CD4-positive, alpha-beta T cell (primary cell): Measurements from ENCODE around the gene RSF1. TPM values are rescaled to one million over a fixed set of nuclear protein-coding genes. Genes with fewer than 3 reads are reported as not detected.
A peak's percentile ranks its signal among the peaks of the same experiment; 100 is the strongest.

Source experiments
- ATAC-seq: fragments of 200-7000 bp; cut with Tn5 transposase; one replicate; pipeline ENCODE4 v1.10.0; 2022; ENCODE audit warnings: mild to moderate bottlenecking; ENCODE audit not compliant: poor library complexity
- CTCF ChIA-PET: fragments of 350-600 bp; sonication (Branson Sonifier 250); formaldehyde crosslinking; loops from one replicate; lab custom pipeline; 2021; ENCODE audit warnings: antibody characterized with exemption, inconsistent platforms; lab: Charles Lee
- POLR2A ChIA-PET: fragments of 350-600 bp; sonication (Branson Sonifier 250); formaldehyde crosslinking; loops from one replicate; lab custom pipeline; 2021; ENCODE audit warnings: antibody characterized with exemption, inconsistent platforms; lab: Charles Lee
- DNase-seq, 14 experiments: peaks; one replicate each; pipeline ENCODE4 v3.0.0-alpha.2; 2013 to 2020; ENCODE audit warnings: mixed read lengths in 2 of 14
- H3K27ac ChIP-seq, 2 donors: one replicate each; pipeline versions ENCODE4 v1.5.1 to v1.7.0; 2013; ENCODE audit warnings: low read length in 2 of 2, low read depth in 1 of 2, mild to moderate bottlenecking in 1 of 2
- H3K27me3 ChIP-seq, 2 experiments: 1 replicate in 1 of 2; 2 replicates in 1 of 2; pipeline versions ENCODE4 v1.6.1 to v1.7.0; 2013; ENCODE audit warnings: low read length in 2 of 2, control low read depth in 1 of 2, mild to moderate bottlenecking in 1 of 2, moderate library complexity in 1 of 2; ENCODE audit not compliant: insufficient read depth in 2 of 2, control insufficient read depth in 1 of 2
- H3K36me3 ChIP-seq: one replicate; pipeline ENCODE4 v1.6.1; 2013; ENCODE audit warnings: low read length, control low read depth; ENCODE audit not compliant: insufficient read depth
- H3K4me1 ChIP-seq: one replicate; pipeline ENCODE4 v1.6.1; 2013; ENCODE audit warnings: low read length, control low read depth; ENCODE audit not compliant: insufficient read depth
- H3K4me3 ChIP-seq: one replicate; pipeline ENCODE4 v1.5.1; 2013; ENCODE audit warnings: mild to moderate bottlenecking, low read length, moderate library complexity
- H3K9me3 ChIP-seq, 2 experiments: 1 replicate in 1 of 2; 2 replicates in 1 of 2; pipeline versions ENCODE4 v1.6.1 to v1.7.0; 2013; ENCODE audit warnings: low read length in 2 of 2, mild to moderate bottlenecking in 2 of 2, control low read depth in 1 of 2, moderate library complexity in 1 of 2; ENCODE audit not compliant: control insufficient read depth in 1 of 2, insufficient read depth in 1 of 2
- H3K27ac Mint-ChIP-seq: one replicate; pipeline ENCODE4 v1.8.0; 2020; ENCODE audit warnings: mixed read lengths
- H3K27me3 Mint-ChIP-seq: one replicate; pipeline ENCODE4 v1.8.0; 2021; ENCODE audit warnings: mixed read lengths
- H3K36me3 Mint-ChIP-seq: one replicate; pipeline ENCODE4 v1.8.0; 2021; ENCODE audit warnings: low read depth, mixed read lengths
- H3K4me1 Mint-ChIP-seq: one replicate; pipeline ENCODE4 v1.8.0; 2021; ENCODE audit warnings: low read depth, mixed read lengths
- H3K4me3 Mint-ChIP-seq: one replicate; pipeline ENCODE4 v1.8.0; 2020; ENCODE audit warnings: mild to moderate bottlenecking, mixed read lengths
- H3K9me3 Mint-ChIP-seq: one replicate; pipeline ENCODE4 v1.8.0; 2020; ENCODE audit warnings: mixed read lengths
- CTCF ChIP-seq: fragments of 200-600 bp; IDR thresholded peaks from one replicate; pipeline ENCODE4 v1.8.0; 2022; ENCODE audit warnings: antibody characterized with exemption, mild to moderate bottlenecking
- intact Hi-C, 2 experiments: fragments of 100-400 bp; cut with DNase I in 1 of 2; cut with micrococcal nuclease in 1 of 2; formaldehyde crosslinking; loops; one replicate each; pipeline versions ENCODE4 v1.15.1 to v1.9.0; 2023 to 2025; cut with DNase I, micrococcal nuclease
- total RNA-seq, 174 experiments: library from RNA in 2 of 174; stranded (reverse) in 2 of 174; gene quantifications; one replicate each; pipeline ENCODE4 v1.2.3 and lab custom pipeline; 2021 to 2026

RSF1 gene
- total RNA-seq, 2 experiments from 2014 or later, result 87.7 to 91.9 TPM

- Histone ChIP-seq H3K36me3 (peaks cover 23% of the 10 kb centered on the region), H3K27me3 (no peaks in the 10 kb centered on the region), H3K4me3 (no peak overlapping the region), H3K27ac (no peak overlapping the region), H3K9me3 (no peaks in the 10 kb centered on the region), H3K4me1 (no peaks in the 10 kb centered on the region)
- H3K27me3 Mint-ChIP-seq, result no peaks in the 10 kb centered on the region
- H3K4me3 Mint-ChIP-seq, result no peak overlapping the region
- H3K4me1 Mint-ChIP-seq, result peaks cover 38% of the 10 kb centered on the region
- CTCF ChIA-PET, result no interaction called here
- TF ChIP-seq CTCF, result no peak
- peaks cover 65% of the 10 kb centered on the region for H3K36me3 Mint-ChIP-seq
- no peaks in the 10 kb centered on the region for H3K9me3 Mint-ChIP-seq
- intact Hi-C loops, result no loop called here
- no peak for DNase-seq
- POLR2A ChIA-PET, result no interaction called here
- H3K27ac Mint-ChIP-seq, result no peak overlapping the region
- ATAC-seq, result no peak
Measured at GRCh38 chr11:77762426-77762825, 58.1 kb downstream of the RSF1 start.

- H3K27ac ChIP-seq, result no peak overlapping the region
- no peaks in the 10 kb centered on the region for H3K9me3 Mint-ChIP-seq
- no peak overlapping the region for H3K4me3 ChIP-seq
- TF ChIP-seq CTCF, result no peak
- ATAC-seq, result no peak
- H3K9me3 ChIP-seq, result no peaks in the 10 kb centered on the region
- no peaks in the 10 kb centered on the region for H3K27me3 ChIP-seq
- peaks cover 28% of the 10 kb centered on the region for H3K4me1 Mint-ChIP-seq
- peaks cover 23% of the 10 kb centered on the region for H3K36me3 ChIP-seq
- no peaks in the 10 kb centered on the region for H3K27me3 Mint-ChIP-seq
- peaks cover 75% of the 10 kb centered on the region for H3K36me3 Mint-ChIP-seq
- no peak overlapping the region for H3K27ac Mint-ChIP-seq
- DNase-seq, result no peak
- no peak overlapping the region for H3K4me3 Mint-ChIP-seq
- ChIA-PET CTCF (no interaction called here), POLR2A (no interaction called here)
- no peaks in the 10 kb centered on the region for H3K4me1 ChIP-seq
- intact Hi-C loops, result no loop called here
Measured at GRCh38 chr11:77761491-77761890, 59.0 kb downstream of the RSF1 start.

DNA sequence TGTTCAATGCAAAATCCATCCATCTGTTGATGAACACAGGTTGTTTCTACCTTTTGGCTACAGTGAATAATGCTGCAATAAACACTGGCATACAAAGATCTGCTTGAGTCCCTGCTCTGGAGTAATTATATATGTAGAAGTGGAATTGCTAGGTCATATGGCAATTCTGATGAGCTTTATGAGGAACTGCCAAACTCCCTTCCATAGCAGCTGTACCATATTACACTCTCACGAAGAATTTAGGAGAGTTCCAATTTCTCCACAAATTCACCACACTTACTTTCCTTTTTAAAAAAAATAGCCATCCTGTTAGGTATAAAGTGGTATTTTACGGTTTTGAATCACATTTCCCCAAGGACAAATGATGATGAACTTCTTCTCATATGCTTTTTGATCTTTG is 62.2 kb downstream of the RSF1 start:
- no peaks in the 10 kb centered on the region for H3K4me1 ChIP-seq
- CTCF ChIA-PET, result no interaction called here

More for the DNA sequence above, 62.2 kb downstream of the RSF1 start:
- Histone ChIP-seq H3K4me3 (no peak overlapping the region), H3K27me3 (no peaks in the 10 kb centered on the region), H3K36me3 (peaks cover 23% of the 10 kb centered on the region), H3K27ac (no peak overlapping the region), H3K9me3 (no peaks in the 10 kb centered on the region)
- no peaks in the 10 kb centered on the region for H3K27me3 Mint-ChIP-seq
- intact Hi-C loops, result no loop called here
- no peak for TF ChIP-seq CTCF
- peaks cover 27% of the 10 kb centered on the region for H3K4me1 Mint-ChIP-seq
- H3K36me3 Mint-ChIP-seq, result peaks cover 76% of the 10 kb centered on the region
- ATAC-seq (no peak), DNase-seq (no peak)
- peak overlapping the region; percentile 13 for H3K27ac Mint-ChIP-seq
- POLR2A ChIA-PET, result no interaction called here
- no peaks in the 10 kb centered on the region for H3K9me3 Mint-ChIP-seq
- H3K4me3 Mint-ChIP-seq, result no peak overlapping the region
